PC-9 (cell line): Measurements from ENCODE around the gene ARHGAP10. TPM values are rescaled to one million over a fixed set of nuclear protein-coding genes. Genes with fewer than 3 reads are reported as not detected.

Experiments
- BruUV-seq: library from RNA; stranded (reverse); fragments of 400-500 nt; replicated peaks from 2 replicates; lab custom pipeline; 2021; lab: Mats Ljungman, UMichigan
- CTCF ChIA-PET: fragments of 300-600 bp; sonication (Branson Sonifier 250); formaldehyde crosslinking; loops from one replicate; lab custom pipeline; 2022; ENCODE audit warnings: antibody characterized with exemption; lab: Charles Lee
- POLR2A ChIA-PET: fragments of 300-600 bp; sonication (Branson Sonifier 250); formaldehyde crosslinking; loops from one replicate; lab custom pipeline; 2022; ENCODE audit warnings: antibody characterized with exemption; ENCODE audit not compliant: unreplicated experiment; lab: Charles Lee
- DNase-seq, 2 experiments: peaks; one replicate each; pipeline versions ENCODE4 v3.0.0 to v3.0.0-alpha.2; 2015 to 2022; ENCODE audit warnings: mixed read lengths in 1 of 2
- H2AFZ ChIP-seq: fragments of 200-600 bp; sonication (generic); 2 replicates; pipeline ENCODE4 v1.8.1; 2017; ENCODE audit warnings: antibody characterized with exemption
- H3F3A ChIP-seq: fragments of 200-600 bp; sonication (generic); 2 replicates; pipeline ENCODE4 v1.8.1; 2017; ENCODE audit warnings: antibody characterized with exemption, mild to moderate bottlenecking, low read depth; ENCODE audit not compliant: insufficient read depth
- H3K27ac ChIP-seq: fragments of 200-600 bp; sonication (generic); 2 replicates; pipeline ENCODE4 v1.6.1; 2016; ENCODE audit warnings: mixed run types
- H3K27me3 ChIP-seq: fragments of 200-600 bp; sonication (generic); 2 replicates; pipeline ENCODE4 v1.6.1; 2016; ENCODE audit warnings: low read depth, mixed run types; ENCODE audit not compliant: insufficient read depth
- H3K36me3 ChIP-seq: fragments of 200-600 bp; sonication (generic); 2 replicates; pipeline ENCODE4 v1.6.1; 2016; ENCODE audit warnings: low read depth, mixed run types
- H3K4me1 ChIP-seq: fragments of 200-600 bp; sonication (generic); replicated peaks from 2 replicates; pipeline ENCODE4 v1.6.1; 2016; ENCODE audit warnings: mixed run types; ENCODE audit not compliant: insufficient read depth
- H3K4me2 ChIP-seq: fragments of 200-600 bp; sonication (generic); 2 replicates; pipeline ENCODE4 v1.6.1; 2017; ENCODE audit warnings: mixed run types
- H3K4me3 ChIP-seq: fragments of 200-600 bp; sonication (generic); 2 replicates; pipeline ENCODE4 v1.6.1; 2016; ENCODE audit warnings: mixed run types
- H3K79me2 ChIP-seq: fragments of 200-600 bp; sonication (generic); 2 replicates; pipeline ENCODE4 v1.6.1; 2017; ENCODE audit warnings: low read depth, mixed run types
- H3K9me2 ChIP-seq: fragments of 200-600 bp; sonication (generic); 2 replicates; pipeline ENCODE4 v1.8.1; 2017; ENCODE audit warnings: mild to moderate bottlenecking; ENCODE audit not compliant: insufficient read depth
- H3K9me3 ChIP-seq: fragments of 200-600 bp; sonication (generic); 2 replicates; pipeline ENCODE4 v1.8.1; 2016; ENCODE audit warnings: low read depth; ENCODE audit not compliant: insufficient read depth
- H4K20me1 ChIP-seq: fragments of 200-600 bp; sonication (generic); 2 replicates; pipeline ENCODE4 v1.8.1; 2017; ENCODE audit not compliant: insufficient read depth
- EZH2 ChIP-seq: fragments of 200-600 bp; sonication (generic); IDR thresholded peaks from 2 replicates; pipeline ENCODE4 v1.8.0; 2017; ENCODE audit warnings: antibody characterized with exemption, low read depth
- intact Hi-C: fragments of 100-400 bp; cut with micrococcal nuclease; formaldehyde crosslinking; loops from one replicate; pipeline ENCODE4 v1.10.0; 2022; ENCODE audit not compliant: unreplicated experiment
- total RNA-seq: library from RNA; stranded (reverse); gene quantifications from 2 replicates; pipeline ENCODE4 v1.2.3, GENCODE V29; 2021
- TF ChIP-seq, protein P1 (sequence below): fragments of 200-600 bp; sonication (generic); conservative IDR thresholded peaks from 2 replicates; pipeline ENCODE4 v1.6.1; 2017; ENCODE audit warnings: mixed run types, antibody characterized with exemption, mild to moderate bottlenecking, moderate library complexity

Gene ARHGAP10
- total RNA-seq, 1 experiment from 2014 or later = 27.5 TPM

DNA sequence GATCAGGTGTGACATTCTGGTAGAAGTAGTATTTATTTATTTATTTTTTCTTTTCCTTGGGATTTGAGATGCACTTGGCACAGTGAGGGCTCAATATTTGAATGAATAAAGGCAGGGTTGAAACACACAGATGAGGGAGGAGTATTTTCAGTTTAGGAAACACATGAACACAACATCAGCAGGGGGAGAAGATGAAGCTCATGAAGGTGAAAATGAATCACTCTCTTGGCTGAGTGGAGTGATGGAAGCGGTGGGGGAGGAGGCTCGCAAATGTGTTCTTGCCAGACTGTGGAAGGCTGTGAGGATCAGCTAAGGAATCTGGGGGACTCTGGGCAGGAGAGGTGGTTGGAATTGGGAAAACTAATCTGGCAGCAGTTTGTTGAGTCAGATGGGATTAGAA is 55.3 kb downstream of the ARHGAP10 start:
- Histone ChIP-seq H3K4me3 (no peak overlapping the region), H3K27ac (peak overlapping the region; percentile 34; the same call in 1 of the 2 replicates), H3K79me2 (peaks cover 68% of the 10 kb centered on the region), H3K4me1 (peaks cover 77% of the 10 kb centered on the region), H4K20me1 (no peaks in the 10 kb centered on the region), H3K36me3 (no peaks in the 10 kb centered on the region), H3K27me3 (no peaks in the 10 kb centered on the region), H3K9me2 (no peaks in the 10 kb centered on the region), H2AFZ (no peak overlapping the region), H3F3A (peaks cover 8% of the 10 kb centered on the region), H3K4me2 (peak overlapping the region; percentile 53), H3K9me3 (no peaks in the 10 kb centered on the region)
- TF ChIP-seq EZH2 = no peak
- TF ChIP-seq, protein P1, sequence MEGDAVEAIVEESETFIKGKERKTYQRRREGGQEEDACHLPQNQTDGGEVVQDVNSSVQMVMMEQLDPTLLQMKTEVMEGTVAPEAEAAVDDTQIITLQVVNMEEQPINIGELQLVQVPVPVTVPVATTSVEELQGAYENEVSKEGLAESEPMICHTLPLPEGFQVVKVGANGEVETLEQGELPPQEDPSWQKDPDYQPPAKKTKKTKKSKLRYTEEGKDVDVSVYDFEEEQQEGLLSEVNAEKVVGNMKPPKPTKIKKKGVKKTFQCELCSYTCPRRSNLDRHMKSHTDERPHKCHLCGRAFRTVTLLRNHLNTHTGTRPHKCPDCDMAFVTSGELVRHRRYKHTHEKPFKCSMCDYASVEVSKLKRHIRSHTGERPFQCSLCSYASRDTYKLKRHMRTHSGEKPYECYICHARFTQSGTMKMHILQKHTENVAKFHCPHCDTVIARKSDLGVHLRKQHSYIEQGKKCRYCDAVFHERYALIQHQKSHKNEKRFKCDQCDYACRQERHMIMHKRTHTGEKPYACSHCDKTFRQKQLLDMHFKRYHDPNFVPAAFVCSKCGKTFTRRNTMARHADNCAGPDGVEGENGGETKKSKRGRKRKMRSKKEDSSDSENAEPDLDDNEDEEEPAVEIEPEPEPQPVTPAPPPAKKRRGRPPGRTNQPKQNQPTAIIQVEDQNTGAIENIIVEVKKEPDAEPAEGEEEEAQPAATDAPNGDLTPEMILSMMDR = no peak
- DNase-seq = no peak
- no TSS peak for BruUV-seq
- intact Hi-C loops = loop anchor here (2.0 kb wide), 2 partner anchors 44 to 72 kb away; no protein-coding TSS in a partner anchor
- ChIA-PET CTCF (no interaction called here), POLR2A (interaction anchor here (0.6 kb wide), 1 partner anchor 31 kb away, joined by 13 read pairs; no protein-coding TSS in a partner anchor)

DNA sequence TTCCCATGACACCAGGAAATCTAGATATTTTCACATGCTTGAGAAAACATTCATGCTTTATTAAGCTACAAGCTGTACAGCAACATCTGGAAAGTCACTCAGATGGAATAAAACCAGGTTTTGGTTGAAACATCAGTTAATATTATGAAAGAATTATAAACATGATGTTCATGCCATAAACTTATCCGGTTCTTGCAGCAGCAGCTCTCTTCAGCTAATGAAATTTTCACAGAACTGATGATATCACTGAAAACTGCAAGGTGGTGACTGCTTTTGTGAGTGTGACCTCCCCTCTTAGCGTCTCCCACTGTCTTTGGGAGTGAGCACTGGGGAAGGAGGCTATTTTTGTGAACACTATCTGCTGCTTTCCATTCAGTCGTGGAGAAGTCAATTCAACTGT is 56.9 kb downstream of the ARHGAP10 start:
- Histone ChIP-seq H2AFZ (no peak overlapping the region), H3K79me2 (peaks cover 82% of the 10 kb centered on the region), H3K4me3 (no peak overlapping the region), H3K4me1 (peaks cover 89% of the 10 kb centered on the region), H3K4me2 (0 out of 2 replicates have a peak overlapping the region, but pooled peaks have one; percentile 4), H3K27ac (peak overlapping the region; percentile 61; the same call in 1 of the 2 replicates), H3K9me3 (no peaks in the 10 kb centered on the region), H3K27me3 (no peaks in the 10 kb centered on the region), H3K9me2 (no peaks in the 10 kb centered on the region), H3K36me3 (no peaks in the 10 kb centered on the region), H3F3A (peaks cover 4% of the 10 kb centered on the region), H4K20me1 (no peaks in the 10 kb centered on the region)
- DNase-seq = no peak
- CTCF ChIA-PET = no interaction called here
- TF ChIP-seq, protein P1 = no peak
- no peak for TF ChIP-seq EZH2
- intact Hi-C loops = no loop called here
- no TSS peak for BruUV-seq
- POLR2A ChIA-PET = no interaction called here

DNA sequence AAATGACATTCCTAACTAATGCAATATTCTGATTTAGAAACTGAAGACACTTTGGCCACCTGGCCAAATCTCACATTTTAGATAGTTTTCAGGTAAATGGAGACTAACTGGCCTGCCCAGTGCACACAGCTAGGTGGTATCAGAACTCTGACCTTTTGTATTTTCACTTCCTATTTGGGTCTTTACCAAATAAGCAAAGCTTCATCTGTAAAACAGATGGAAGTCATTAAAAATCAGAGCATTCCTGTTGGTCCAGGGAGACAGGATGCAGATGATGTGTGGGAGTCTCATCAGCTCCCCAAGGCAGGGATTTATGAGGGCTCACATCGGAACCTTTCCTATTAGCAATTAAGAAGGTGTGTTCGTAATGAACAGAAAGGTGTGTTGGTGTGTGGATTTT is 57.7 kb downstream of the ARHGAP10 start:
- no peaks in the 10 kb centered on the region for H4K20me1 ChIP-seq
- no peak overlapping the region for H2AFZ ChIP-seq
- ChIA-PET CTCF (no interaction called here), POLR2A (interaction anchor here (0.7 kb wide), 1 partner anchor 17 kb away, joined by 4 read pairs; no protein-coding TSS in a partner anchor)
- peaks cover 4% of the 10 kb centered on the region for H3F3A ChIP-seq
- DNase-seq = no peak
- no TSS peak for BruUV-seq
- H3K4me2 ChIP-seq = no peak overlapping the region
- H3K4me1 ChIP-seq = peaks cover 97% of the 10 kb centered on the region
- H3K27ac ChIP-seq = peak overlapping the region; percentile 61
- H3K9me2 ChIP-seq = no peaks in the 10 kb centered on the region
- H3K79me2 ChIP-seq = peaks cover 89% of the 10 kb centered on the region
- no peaks in the 10 kb centered on the region for H3K9me3 ChIP-seq
- H3K27me3 ChIP-seq = no peaks in the 10 kb centered on the region
- intact Hi-C loops = no loop called here
- TF ChIP-seq, protein P1 = no peak
- TF ChIP-seq EZH2 = no peak
- H3K36me3 ChIP-seq = no peaks in the 10 kb centered on the region
- H3K4me3 ChIP-seq = no peak overlapping the region
